HL-60 (cell line): ENCODE data around the gene CD34.

Experiments used
- DNase-seq, 2 experiments: peaks; one replicate each; pipeline ENCODE4 v3.0.0-alpha.2; 2010 to 2020; ENCODE audit warnings: low read depth in 1 of 2, low spot score in 1 of 2
- H3K27ac ChIP-seq: fragments of 250-450 bp; sonication (Bioruptor Pico); replicated peaks from 2 replicates; pipeline ENCODE4 v1.5.1; 2020; ENCODE audit warnings: mild to moderate bottlenecking, moderate library complexity
- H3K27me3 ChIP-seq: fragments of 250-450 bp; sonication (Bioruptor Pico); 2 replicates; pipeline ENCODE4 v1.5.1; 2021; ENCODE audit warnings: mild to moderate bottlenecking, moderate library complexity; ENCODE audit not compliant: insufficient read depth, poor library complexity, severe bottlenecking
- H3K4me3 ChIP-seq: replicated peaks from 2 replicates; pipeline ENCODE4 v1.5.1; 2011; ENCODE audit warnings: mild to moderate bottlenecking, control low read depth, low read length; ENCODE audit not compliant: insufficient read depth
- CTCF ChIP-seq: IDR thresholded peaks from one replicate; pipeline ENCODE4 v1.5.1; 2011; ENCODE audit warnings: low read length, control low read depth, inconsistent platforms; ENCODE audit not compliant: insufficient read depth
- GABPA ChIP-seq: IDR thresholded peaks from 2 replicates; pipeline ENCODE4 v1.6.1; 2012; ENCODE audit warnings: low read depth
- POLR2AphosphoS5 ChIP-seq: IDR thresholded peaks from 2 replicates; pipeline ENCODE4 v1.6.1; 2012; ENCODE audit warnings: low read depth
- SPI1 ChIP-seq: IDR thresholded peaks from 2 replicates; pipeline ENCODE4 v1.6.1; 2012; ENCODE audit warnings: low read depth, mild to moderate bottlenecking, borderline replicate concordance
- TF ChIP-seq, protein P1 (sequence below): IDR thresholded peaks from 2 replicates; pipeline ENCODE4 v1.6.1; 2012; ENCODE audit warnings: low read depth; ENCODE audit not compliant: insufficient replicate concordance

Gene CD34

GRCh38 chr1:207898260-207898659 is 12.7 kb downstream of the CD34 start:
- no peak overlapping the region for H3K4me3 ChIP-seq
- no peaks in the 10 kb centered on the region for H3K27me3 ChIP-seq
- H3K27ac ChIP-seq, result no peak overlapping the region
- TF ChIP-seq, protein P1, sequence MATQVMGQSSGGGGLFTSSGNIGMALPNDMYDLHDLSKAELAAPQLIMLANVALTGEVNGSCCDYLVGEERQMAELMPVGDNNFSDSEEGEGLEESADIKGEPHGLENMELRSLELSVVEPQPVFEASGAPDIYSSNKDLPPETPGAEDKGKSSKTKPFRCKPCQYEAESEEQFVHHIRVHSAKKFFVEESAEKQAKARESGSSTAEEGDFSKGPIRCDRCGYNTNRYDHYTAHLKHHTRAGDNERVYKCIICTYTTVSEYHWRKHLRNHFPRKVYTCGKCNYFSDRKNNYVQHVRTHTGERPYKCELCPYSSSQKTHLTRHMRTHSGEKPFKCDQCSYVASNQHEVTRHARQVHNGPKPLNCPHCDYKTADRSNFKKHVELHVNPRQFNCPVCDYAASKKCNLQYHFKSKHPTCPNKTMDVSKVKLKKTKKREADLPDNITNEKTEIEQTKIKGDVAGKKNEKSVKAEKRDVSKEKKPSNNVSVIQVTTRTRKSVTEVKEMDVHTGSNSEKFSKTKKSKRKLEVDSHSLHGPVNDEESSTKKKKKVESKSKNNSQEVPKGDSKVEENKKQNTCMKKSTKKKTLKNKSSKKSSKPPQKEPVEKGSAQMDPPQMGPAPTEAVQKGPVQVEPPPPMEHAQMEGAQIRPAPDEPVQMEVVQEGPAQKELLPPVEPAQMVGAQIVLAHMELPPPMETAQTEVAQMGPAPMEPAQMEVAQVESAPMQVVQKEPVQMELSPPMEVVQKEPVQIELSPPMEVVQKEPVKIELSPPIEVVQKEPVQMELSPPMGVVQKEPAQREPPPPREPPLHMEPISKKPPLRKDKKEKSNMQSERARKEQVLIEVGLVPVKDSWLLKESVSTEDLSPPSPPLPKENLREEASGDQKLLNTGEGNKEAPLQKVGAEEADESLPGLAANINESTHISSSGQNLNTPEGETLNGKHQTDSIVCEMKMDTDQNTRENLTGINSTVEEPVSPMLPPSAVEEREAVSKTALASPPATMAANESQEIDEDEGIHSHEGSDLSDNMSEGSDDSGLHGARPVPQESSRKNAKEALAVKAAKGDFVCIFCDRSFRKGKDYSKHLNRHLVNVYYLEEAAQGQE, result no peak
- TF ChIP-seq SPI1, result no peak
- TF ChIP-seq GABPA, result no peak
- TF ChIP-seq CTCF, result no peak
- no peak for TF ChIP-seq POLR2AphosphoS5
- DNase-seq, result no peak

GRCh38 chr1:207897188-207897587 is 13.7 kb downstream of the CD34 start:
- TF ChIP-seq POLR2AphosphoS5 (no peak), SPI1 (no peak), CTCF (no peak), GABPA (no peak)
- TF ChIP-seq, protein P1, result no peak
- no peak for DNase-seq
- Histone ChIP-seq H3K27me3 (no peaks in the 10 kb centered on the region), H3K4me3 (no peak overlapping the region), H3K27ac (no peak overlapping the region)

DNA sequence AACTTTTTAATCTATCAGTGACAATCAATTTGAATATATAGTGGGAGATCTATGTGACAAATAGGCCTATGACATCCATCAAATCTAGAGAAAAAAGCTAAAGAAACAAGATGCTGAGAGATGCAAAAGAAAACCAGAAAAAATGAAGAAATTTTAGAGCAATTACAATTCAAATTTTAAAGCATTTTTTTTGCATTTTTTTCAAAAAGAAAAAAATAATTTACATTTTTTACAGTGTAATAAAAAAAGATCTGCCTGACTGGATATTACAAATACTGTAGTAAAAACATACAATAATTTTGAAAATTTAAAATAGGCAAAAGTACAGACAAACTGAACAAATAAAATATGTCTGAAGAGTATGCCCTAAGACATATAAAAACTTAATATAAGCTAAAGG is 14.4 kb downstream of the CD34 start:
- H3K27ac ChIP-seq, result no peak overlapping the region
- no peak for TF ChIP-seq CTCF
- TF ChIP-seq, protein P1, result no peak
- no peak for TF ChIP-seq SPI1
- no peak for TF ChIP-seq GABPA
- no peak for TF ChIP-seq POLR2AphosphoS5
- no peak overlapping the region for H3K4me3 ChIP-seq

More for the DNA sequence above, 14.4 kb downstream of the CD34 start:
- H3K27me3 ChIP-seq, result no peaks in the 10 kb centered on the region
- no peak for DNase-seq
